ENCODE data around the gene UBE2O. TPM values are rescaled to one million over a fixed set of nuclear protein-coding genes. Genes with fewer than 3 reads are reported as not detected.
A peak's percentile ranks its signal among the peaks of the same experiment; 100 is the strongest.
"Not testable (repeated sequence)": the region's sequence is repeated elsewhere in the genome, so short reads cannot be mapped to it uniquely, and the experiment has no call there.

Gene UBE2O
- total RNA-seq, 3 donors from 2014 or later: 16.2 to 25.0 (median 19.0) TPM

GRCh38 chr17:76363107-76363842, 89.7 kb downstream of the UBE2O start:
- DNase-seq: no peak
- Histone ChIP-seq H3K4me1 (ENCODE audit: low read depth) (peaks cover 3% of the 10 kb centered on the region), H3K36me3 (ENCODE audit: low read depth) (no peaks in the 10 kb centered on the region), H3K4me3 (no peak overlapping the region), H3K9me3 (no peaks in the 10 kb centered on the region)
- ATAC-seq: peak; percentile 42
- TF ChIP-seq, protein P1, sequence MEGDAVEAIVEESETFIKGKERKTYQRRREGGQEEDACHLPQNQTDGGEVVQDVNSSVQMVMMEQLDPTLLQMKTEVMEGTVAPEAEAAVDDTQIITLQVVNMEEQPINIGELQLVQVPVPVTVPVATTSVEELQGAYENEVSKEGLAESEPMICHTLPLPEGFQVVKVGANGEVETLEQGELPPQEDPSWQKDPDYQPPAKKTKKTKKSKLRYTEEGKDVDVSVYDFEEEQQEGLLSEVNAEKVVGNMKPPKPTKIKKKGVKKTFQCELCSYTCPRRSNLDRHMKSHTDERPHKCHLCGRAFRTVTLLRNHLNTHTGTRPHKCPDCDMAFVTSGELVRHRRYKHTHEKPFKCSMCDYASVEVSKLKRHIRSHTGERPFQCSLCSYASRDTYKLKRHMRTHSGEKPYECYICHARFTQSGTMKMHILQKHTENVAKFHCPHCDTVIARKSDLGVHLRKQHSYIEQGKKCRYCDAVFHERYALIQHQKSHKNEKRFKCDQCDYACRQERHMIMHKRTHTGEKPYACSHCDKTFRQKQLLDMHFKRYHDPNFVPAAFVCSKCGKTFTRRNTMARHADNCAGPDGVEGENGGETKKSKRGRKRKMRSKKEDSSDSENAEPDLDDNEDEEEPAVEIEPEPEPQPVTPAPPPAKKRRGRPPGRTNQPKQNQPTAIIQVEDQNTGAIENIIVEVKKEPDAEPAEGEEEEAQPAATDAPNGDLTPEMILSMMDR (IDR thresholded peaks at IDR 0.05): no peak
- intact Hi-C loops (cut with DNase I, micrococcal nuclease): no loop called here

GRCh38 chr17:76360461-76360860, 92.5 kb downstream of the UBE2O start:
- DNase-seq (no peak), ATAC-seq (no peak)
- intact Hi-C loops (cut with DNase I, micrococcal nuclease): no loop called here
- no peak overlapping the region for H3K4me3 ChIP-seq
- H3K36me3 ChIP-seq (ENCODE audit: low read depth): no peaks in the 10 kb centered on the region
- TF ChIP-seq, protein P1 (IDR thresholded peaks at IDR 0.05): no peak
- peaks cover under 1% of the 10 kb centered on the region for H3K4me1 ChIP-seq (ENCODE audit: low read depth)
- no peaks in the 10 kb centered on the region for H3K9me3 ChIP-seq

GRCh38 chr17:76359776-76360175, 93.2 kb downstream of the UBE2O start:
- ATAC-seq; DNase-seq; H3K4me3 ChIP-seq; intact Hi-C loops (cut with DNase I, micrococcal nuclease); H3K9me3 ChIP-seq; H3K4me1 ChIP-seq (ENCODE audit: low read depth); H3K36me3 ChIP-seq (ENCODE audit: low read depth): not testable (repeated sequence)

- Histone ChIP-seq H3K36me3 (ENCODE audit: low read depth) (no peaks in the 10 kb centered on the region), H3K4me3 (no peak overlapping the region), H3K9me3 (no peaks in the 10 kb centered on the region), H3K4me1 (ENCODE audit: low read depth) (peaks cover 2% of the 10 kb centered on the region)
- DNase-seq: no peak
- intact Hi-C loops (cut with DNase I, micrococcal nuclease): no loop called here
- TF ChIP-seq, protein P1 (IDR thresholded peaks at IDR 0.05): no peak
- no peak for ATAC-seq
Observed at GRCh38 chr17:76359375-76359774, 93.6 kb downstream of the UBE2O start.

GRCh38 chr17:76357597-76358158, 95.3 kb downstream of the UBE2O start:
- TF ChIP-seq, protein P1 (IDR thresholded peaks at IDR 0.05): no peak

DNA sequence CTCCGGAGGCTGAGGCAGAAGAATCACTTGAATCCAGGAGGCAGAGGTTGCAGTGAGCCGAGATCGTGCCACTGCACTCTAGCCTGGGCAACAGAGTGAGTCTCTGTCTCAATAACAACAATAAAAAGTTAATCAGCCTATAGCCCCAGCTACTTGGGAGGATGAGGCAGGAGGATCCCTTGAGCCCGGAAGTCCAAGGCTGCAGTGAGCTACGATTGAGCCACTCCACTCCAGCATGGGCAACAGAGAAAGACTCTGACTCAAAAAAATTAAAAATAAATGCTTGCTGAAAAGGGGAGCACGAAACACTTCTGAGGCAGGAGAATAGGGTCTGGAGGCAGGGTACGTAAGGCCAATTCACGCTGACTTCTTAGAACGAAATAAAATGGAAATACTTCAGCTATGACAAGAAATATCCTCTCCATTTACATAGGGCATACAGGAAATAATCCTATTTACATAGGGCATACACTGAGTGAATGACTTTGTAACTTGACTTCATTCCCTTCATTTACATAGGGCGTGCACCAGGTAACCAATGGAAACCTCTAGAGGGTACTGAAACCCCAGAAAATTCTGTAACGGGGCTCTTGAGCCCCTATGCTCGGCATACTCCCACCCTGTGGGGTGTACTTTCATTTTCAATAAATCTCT, 96.0 kb downstream of the UBE2O start:
- no peaks in the 10 kb centered on the region for H3K36me3 ChIP-seq (ENCODE audit: low read depth)
- intact Hi-C loops (cut with DNase I, micrococcal nuclease): no loop called here
- TF ChIP-seq, protein P1 (IDR thresholded peaks at IDR 0.05): no peak
- H3K4me3 ChIP-seq: no peak overlapping the region
- DNase-seq: peak in 2 of 3 donors; percentile 34 to 39
- peak; percentile 50 for ATAC-seq
- no peaks in the 10 kb centered on the region for H3K9me3 ChIP-seq
- peaks cover 15% of the 10 kb centered on the region for H3K4me1 ChIP-seq (ENCODE audit: low read depth)

More at GRCh38 chr17:76357597-76358158, 95.3 kb downstream of the UBE2O start:
- no peak for ATAC-seq
- no peak overlapping the region for H3K4me3 ChIP-seq
- intact Hi-C loops (cut with DNase I, micrococcal nuclease): no loop called here
- peak in 1 of 3 donors; percentile 28 for DNase-seq
- H3K9me3 ChIP-seq: no peaks in the 10 kb centered on the region
- H3K36me3 ChIP-seq (ENCODE audit: low read depth): no peaks in the 10 kb centered on the region
- H3K4me1 ChIP-seq (ENCODE audit: low read depth): peaks cover 7% of the 10 kb centered on the region
